Heart right ventricle (tissue), 16 donors: ENCODE results near the gene GRB10. TPM values are rescaled to one million over a fixed set of nuclear protein-coding genes. Genes with fewer than 3 reads are reported as not detected.

Experiments
- ATAC-seq, 8 donors: fragments of 200-7000 bp; cut with Tn5 transposase; one replicate each; pipeline ENCODE4 v1.9.1; 2020; ENCODE audit warnings: mild to moderate bottlenecking in 8 of 8, moderate library complexity in 8 of 8, moderate number of reproducible peaks in 1 of 8
- DNase-seq, 2 donors: peaks; one replicate each; pipeline ENCODE4 v3.0.0-alpha.2; 2020
- H3K27ac ChIP-seq, 10 donors: fragments of 200-600 bp; sonication (generic) in 2 of 10; one replicate each; pipeline versions ENCODE4 v1.5.0 to v1.8.0; 2020 to 2022; ENCODE audit warnings: mild to moderate bottlenecking in 3 of 10
- H3K27me3 ChIP-seq, 7 donors: fragments of 200-600 bp; one replicate each; pipeline ENCODE4 v1.8.0; 2021 to 2022; ENCODE audit warnings: mild to moderate bottlenecking in 2 of 7
- H3K36me3 ChIP-seq, 9 donors: fragments of 200-600 bp; sonication (generic) in 1 of 9; one replicate each; pipeline versions ENCODE4 v1.5.0 to v1.8.0; 2020 to 2022; ENCODE audit warnings: mild to moderate bottlenecking in 2 of 9
- H3K4me1 ChIP-seq, 9 donors: fragments of 200-600 bp; sonication (generic) in 1 of 9; one replicate each; pipeline versions ENCODE4 v1.5.0 to v1.8.0; 2020 to 2022; ENCODE audit warnings: mild to moderate bottlenecking in 4 of 9
- H3K4me3 ChIP-seq, 10 donors: fragments of 200-600 bp; sonication (generic) in 2 of 10; one replicate each; pipeline versions ENCODE4 v1.5.0 to v1.8.0; 2020 to 2022; ENCODE audit warnings: mild to moderate bottlenecking in 7 of 10, moderate library complexity in 2 of 10
- H3K9me3 ChIP-seq, 11 donors: fragments of 200-600 bp in 10 of 11; sonication (generic) in 2 of 11; one replicate each; pipeline versions ENCODE4 v1.5.0 to v1.8.0; 2013 to 2022; ENCODE audit warnings: mild to moderate bottlenecking in 2 of 11, control low read depth in 1 of 11, moderate library complexity in 1 of 11
- CTCF ChIP-seq, 9 donors: fragments of 200-600 bp; sonication (generic) in 2 of 9; IDR thresholded peaks; one replicate each; pipeline versions ENCODE4 v1.5.0 to v1.8.0; 2021 to 2022; ENCODE audit warnings: antibody characterized with exemption in 9 of 9, mild to moderate bottlenecking in 5 of 9, moderate library complexity in 1 of 9
- WGBS, 2 donors: extraction: QIAGEN DNeasy Blood & Tissue Kit; methylation state at CpG; one replicate each; pipeline ENCODE4 v1.1.7; 2013; ENCODE audit warnings: inconsistent platforms in 1 of 2; 5-methylcytosine and 5-hydroxymethylcytosine counted together
- intact Hi-C, 10 donors: fragments of 100-400 bp; cut with DNase I; formaldehyde crosslinking; loops; one replicate each; pipeline versions ENCODE4 v1.11.1 to v1.14.2; 2022
- polyA plus RNA-seq, 2 donors: library from polyadenylated mRNA; stranded (reverse); fragments of 200-250 nt; gene quantifications; one replicate each; pipeline ENCODE4 v1.2.3, GENCODE V29; 2013
- total RNA-seq, 10 donors: library from RNA; stranded (reverse); fragmentation: NEBNext Ultra II Directional in 3 of 10; extraction: Animal tissue kit (Norgen Biotek cat#: 25700) in 3 of 10; gene quantifications; one replicate each; pipeline versions ENCODE4 v1.2.1 to v1.2.4, GENCODE V29; 2021 to 2023
- donor health status: Arrhythmogenic right ventricular cardiomyopathy.
- donor health status: ischemic (EF 13 %, LVEDD 7.1; RV severe dilation, severe dysfunction).
- donor health status: healthy with polysubstance abuse.
- donor health status: DM: no; HTN: yes; CAD: no.
- donor health status: DM: no; HTN: no; CAD: no.
- donor health status: ischemic (EF 25% LVEDD 6.9; RV normal size, moderate dysfunction).
- donor health status: ischemic (EF 25% LVEDD 5.7; RV mildly dilated, moderate dysfunction).
- donor health status: healthy.
- donor health status: DM: yes; HTN: yes; CAD: no.
- donor health status: Ischemic cardiomyopathy.
- donor health status: ischemic (EF 35%, LVEDD 5.7; RV mildly dilated, moderate dysfunction).
- donor health status: nonischemic (EF 11% LVEDD 7.7; RV severe dilation, severe dysfunction).
- donor health status: DM: yes; HTN: yes; CAD: no.
- donor health status: PGD.
- donor health status: ischemic (EF 29% LVEDD 5.4; RV normal size, mild dysfunction).
- donor health status: nonischemic (EF 23%, LVEDD 6.1; RV moderate dilation, normal function).

The GRB10 gene
- total and polyA plus RNA-seq, 12 donors = 13.2 to 48.7 (median 29.6) TPM

- H3K27ac ChIP-seq = peak overlapping the region in 1 of 10 donors; percentile 48
- H3K4me1 ChIP-seq = no peaks in the 10 kb centered on the region
- no peak for TF ChIP-seq CTCF (IDR thresholded peaks at IDR 0.05)
- DNase-seq (no peak), ATAC-seq (peak in 3 of 8 donors; percentile 22 to 83 (median 30))
- no peak overlapping the region for H3K4me3 ChIP-seq
- WGBS, 2 donors = 58 to 60% methylated on average over 8 of the region's 8 CpGs
- H3K36me3 ChIP-seq = no peaks in the 10 kb centered on the region
- peaks cover 0 to 36% (median 24%) of the 10 kb centered on the region in 7 donors for H3K27me3 ChIP-seq
- intact Hi-C loops = no loop called here
- H3K9me3 ChIP-seq = no peaks in the 10 kb centered on the region
Observed at GRCh38 chr7:50556247-50556991, 226.3 kb downstream of the GRB10 start.

GRCh38 chr7:50555594-50556140 lies 227.0 kb downstream of the GRB10 start:
- Histone ChIP-seq H3K4me3 (no peak overlapping the region), H3K27ac (no peak overlapping the region), H3K27me3 (peaks cover 0 to 32% (median 22%) of the 10 kb centered on the region in 7 donors), H3K9me3 (no peaks in the 10 kb centered on the region), H3K36me3 (no peaks in the 10 kb centered on the region), H3K4me1 (no peaks in the 10 kb centered on the region)
- no peak for ATAC-seq
- 82 to 84% methylated on average over 9 of the region's 9 CpGs for WGBS, 2 donors
- no peak for DNase-seq
- intact Hi-C loops = no loop called here
- no peak for TF ChIP-seq CTCF (IDR thresholded peaks at IDR 0.05)

- intact Hi-C loops = no loop called here
- ATAC-seq = no peak
- no peak overlapping the region for H3K27ac ChIP-seq
- H3K36me3 ChIP-seq = no peaks in the 10 kb centered on the region
- TF ChIP-seq CTCF (IDR thresholded peaks at IDR 0.05) = no peak
- H3K4me3 ChIP-seq = no peak overlapping the region
- no peaks in the 10 kb centered on the region for H3K9me3 ChIP-seq
- no peak for DNase-seq
- no peaks in the 10 kb centered on the region for H3K4me1 ChIP-seq
- H3K27me3 ChIP-seq = peaks cover 0 to 27% (median 14%) of the 10 kb centered on the region in 7 donors
- 77 to 82% methylated on average over 14 of the region's 14 CpGs for WGBS, 2 donors
Observed at GRCh38 chr7:50554431-50555322, 228.0 kb downstream of the GRB10 start.

GRCh38 chr7:50553973-50554372 lies 228.7 kb downstream of the GRB10 start:
- DNase-seq (no peak), ATAC-seq (no peak)
- intact Hi-C loops = no loop called here
- no peaks in the 10 kb centered on the region for H3K9me3 ChIP-seq
- TF ChIP-seq CTCF (IDR thresholded peaks at IDR 0.05) = no peak
- H3K36me3 ChIP-seq = no peaks in the 10 kb centered on the region
- no peaks in the 10 kb centered on the region for H3K4me1 ChIP-seq
- 37 to 49% methylated on average over 3 of the region's 3 CpGs for WGBS, 2 donors
- H3K27ac ChIP-seq = no peak overlapping the region
- H3K27me3 ChIP-seq = peaks cover 0 to 22% (median 10%) of the 10 kb centered on the region in 7 donors
- H3K4me3 ChIP-seq = no peak overlapping the region
